A673 (cell line): Measurements from ENCODE around the gene TMEM147. TPM values are rescaled to one million over a fixed set of nuclear protein-coding genes. Genes with fewer than 3 reads are reported as not detected.

Experiments used
- BruUV-seq: library from RNA; stranded (reverse); fragments of 400-500 nt; replicated peaks from 2 replicates; lab custom pipeline; 2021; lab: Mats Ljungman, UMichigan
- CTCF ChIA-PET: fragments of 300-600 bp; sonication (Branson Sonifier 250); formaldehyde crosslinking; loops from one replicate; lab custom pipeline; 2022; ENCODE audit warnings: antibody characterized with exemption; lab: Charles Lee
- POLR2A ChIA-PET: fragments of 300-600 bp; sonication (Branson Sonifier 250); formaldehyde crosslinking; loops from one replicate; lab custom pipeline; 2022; ENCODE audit warnings: antibody characterized with exemption; ENCODE audit not compliant: low non-redundant PET; lab: Charles Lee
- DNase-seq: peaks from one replicate; pipeline ENCODE4 v3.0.0-alpha.2; 2015; ENCODE audit warnings: low spot score
- H3K27ac ChIP-seq: fragments of 200-600 bp; sonication (generic); 2 replicates; pipeline ENCODE4 v1.5.1; 2016; ENCODE audit warnings: mixed run types, low read depth, mild to moderate bottlenecking, mixed read lengths, antibody characterized with exemption, low read length; ENCODE audit not compliant: poor library complexity, severe bottlenecking
- H3K27me3 ChIP-seq: fragments of 200-600 bp; sonication (generic); replicated peaks from 2 replicates; pipeline ENCODE4 v1.6.1; 2017; ENCODE audit warnings: mixed run types, low read depth, mild to moderate bottlenecking, mixed read lengths, antibody characterized with exemption, low read length; ENCODE audit not compliant: insufficient read depth, poor library complexity
- H3K36me3 ChIP-seq: fragments of 200-600 bp; sonication (generic); 2 replicates; pipeline ENCODE4 v1.6.1; 2016; ENCODE audit warnings: mixed run types, mild to moderate bottlenecking, mixed read lengths, antibody characterized with exemption, low read length; ENCODE audit not compliant: insufficient read depth, poor library complexity, severe bottlenecking
- H3K4me1 ChIP-seq: fragments of 200-600 bp; sonication (generic); 2 replicates; pipeline ENCODE4 v1.6.1; 2017; ENCODE audit warnings: mixed run types, mild to moderate bottlenecking, mixed read lengths, antibody characterized with exemption, low read length; ENCODE audit not compliant: insufficient read depth, poor library complexity, severe bottlenecking
- H3K4me3 ChIP-seq: fragments of 200-600 bp; sonication (generic); 2 replicates; pipeline ENCODE4 v1.5.1; 2016; ENCODE audit warnings: low read depth, mixed run types, mild to moderate bottlenecking, mixed read lengths, low read length; ENCODE audit not compliant: poor library complexity, severe bottlenecking
- H3K9me3 ChIP-seq: fragments of 200-600 bp; sonication (generic); 2 replicates; pipeline ENCODE4 v1.6.1; 2016; ENCODE audit warnings: mixed run types, low read depth, mild to moderate bottlenecking, mixed read lengths, antibody characterized with exemption, low read length; ENCODE audit not compliant: poor library complexity, severe bottlenecking
- EZH2 ChIP-seq: fragments of 200-600 bp; sonication (generic); IDR thresholded peaks from 2 replicates; pipeline ENCODE4 v1.6.1; 2017; ENCODE audit warnings: borderline replicate concordance, low read depth, mild to moderate bottlenecking, mixed read lengths, antibody characterized with exemption, low read length; ENCODE audit not compliant: poor library complexity, severe bottlenecking
- intact Hi-C: fragments of 100-400 bp; cut with micrococcal nuclease; formaldehyde crosslinking; loops from one replicate; pipeline ENCODE4 v1.10.0; 2022; ENCODE audit not compliant: unreplicated experiment
- total RNA-seq: library from RNA; stranded (reverse); gene quantifications from 2 replicates; pipeline ENCODE4 v1.2.3, GENCODE V29; 2021
- TF ChIP-seq, protein P1 (sequence below): fragments of 300-800, 200-600 bp; sonication (generic); conservative IDR thresholded peaks from 2 replicates; pipeline ENCODE4 v1.5.1; 2017; ENCODE audit warnings: low read depth, mild to moderate bottlenecking, antibody characterized with exemption, low read length, moderate library complexity, mixed read lengths

TMEM147 gene
- total RNA-seq, 1 experiment from 2014 or later: 115 TPM

DNA sequence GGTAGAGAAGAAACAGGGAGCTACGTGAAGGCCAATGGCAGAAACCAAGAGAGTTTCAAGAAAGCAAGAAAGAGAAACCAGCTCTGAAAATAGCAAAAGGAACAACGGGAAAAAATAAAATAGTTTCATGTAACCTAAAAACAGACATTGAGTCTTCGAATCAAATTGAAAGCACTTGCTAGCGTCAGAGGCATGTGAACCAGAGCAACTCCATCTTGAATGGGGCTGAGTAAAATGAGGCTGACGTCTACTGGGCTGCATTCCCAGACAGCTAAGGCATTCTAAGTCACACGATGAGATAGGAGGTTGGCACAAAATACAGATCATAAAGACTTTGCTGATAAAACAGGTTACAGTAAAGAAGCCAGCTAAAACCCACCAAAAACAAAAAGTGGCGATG lies 33.3 kb downstream of the TMEM147 start:
- H3K36me3 ChIP-seq: no peaks in the 10 kb centered on the region
- H3K27ac ChIP-seq: no peak overlapping the region
- DNase-seq: no peak
- no TSS peak for BruUV-seq
- no peaks in the 10 kb centered on the region for H3K4me1 ChIP-seq
- peaks cover 5% of the 10 kb centered on the region for H3K27me3 ChIP-seq
- H3K4me3 ChIP-seq: no peak overlapping the region
- TF ChIP-seq EZH2: no peak
- TF ChIP-seq, protein P1, sequence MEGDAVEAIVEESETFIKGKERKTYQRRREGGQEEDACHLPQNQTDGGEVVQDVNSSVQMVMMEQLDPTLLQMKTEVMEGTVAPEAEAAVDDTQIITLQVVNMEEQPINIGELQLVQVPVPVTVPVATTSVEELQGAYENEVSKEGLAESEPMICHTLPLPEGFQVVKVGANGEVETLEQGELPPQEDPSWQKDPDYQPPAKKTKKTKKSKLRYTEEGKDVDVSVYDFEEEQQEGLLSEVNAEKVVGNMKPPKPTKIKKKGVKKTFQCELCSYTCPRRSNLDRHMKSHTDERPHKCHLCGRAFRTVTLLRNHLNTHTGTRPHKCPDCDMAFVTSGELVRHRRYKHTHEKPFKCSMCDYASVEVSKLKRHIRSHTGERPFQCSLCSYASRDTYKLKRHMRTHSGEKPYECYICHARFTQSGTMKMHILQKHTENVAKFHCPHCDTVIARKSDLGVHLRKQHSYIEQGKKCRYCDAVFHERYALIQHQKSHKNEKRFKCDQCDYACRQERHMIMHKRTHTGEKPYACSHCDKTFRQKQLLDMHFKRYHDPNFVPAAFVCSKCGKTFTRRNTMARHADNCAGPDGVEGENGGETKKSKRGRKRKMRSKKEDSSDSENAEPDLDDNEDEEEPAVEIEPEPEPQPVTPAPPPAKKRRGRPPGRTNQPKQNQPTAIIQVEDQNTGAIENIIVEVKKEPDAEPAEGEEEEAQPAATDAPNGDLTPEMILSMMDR: no peak
- ChIA-PET POLR2A (no interaction called here), CTCF (no interaction called here)
- peaks cover 13% of the 10 kb centered on the region for H3K9me3 ChIP-seq
- intact Hi-C loops: no loop called here

- ChIA-PET CTCF (no interaction called here), POLR2A (no interaction called here)
- Histone ChIP-seq H3K36me3 (no peaks in the 10 kb centered on the region), H3K4me3 (no peak overlapping the region), H3K4me1 (no peaks in the 10 kb centered on the region), H3K27ac (no peak overlapping the region), H3K9me3 (no peaks in the 10 kb centered on the region), H3K27me3 (peaks cover 12% of the 10 kb centered on the region)
- BruUV-seq: no TSS peak
- no peak for DNase-seq
- intact Hi-C loops: no loop called here
- TF ChIP-seq, protein P1: no peak
- no peak for TF ChIP-seq EZH2
Measured at GRCh38 chr19:35582760-35583159, 37.3 kb downstream of the TMEM147 start.

- ChIA-PET CTCF (interaction anchor here (0.7 kb wide), 1 partner anchor 536 kb away, joined by 6 read pairs; no protein-coding TSS in a partner anchor), POLR2A (no interaction called here)
- TF ChIP-seq, protein P1: no peak
- TF ChIP-seq EZH2: no peak
- peak; percentile 62 for DNase-seq
- BruUV-seq: no TSS peak
- no peaks in the 10 kb centered on the region for H3K4me1 ChIP-seq
- H3K27me3 ChIP-seq: peaks cover 12% of the 10 kb centered on the region
- no peaks in the 10 kb centered on the region for H3K9me3 ChIP-seq
- intact Hi-C loops: no loop called here
- no peak within 1 kb of the TSS for H3K4me3 ChIP-seq
- no peaks in the 10 kb centered on the region for H3K36me3 ChIP-seq
- no peak within 1 kb of the TSS for H3K27ac ChIP-seq
Measured at GRCh38 chr19:35585848-35586247, 40.4 kb downstream of the TMEM147 start, which contains the start of gene PMIS2. Gene PMIS2, plus strand, starts transcription at chr19:35586173. Its CDS starts 87 bp downstream, at chr19:35586260.
